Neural crest cell (in vitro differentiated cells): Measurements from ENCODE around the gene PHYHD1. TPM values are rescaled to one million over a fixed set of nuclear protein-coding genes. Genes with fewer than 3 reads are reported as not detected.

ENCODE experiments used
- DNase-seq: peaks from one replicate; pipeline ENCODE4 v3.0.0; 2021; ENCODE audit warnings: low read depth, mixed read lengths, low spot score
- H3K27ac Mint-ChIP-seq: one replicate; pipeline ENCODE4 v1.8.0; 2021; ENCODE audit warnings: mild to moderate bottlenecking, mixed read lengths; ENCODE audit not compliant: unreplicated experiment
- H3K27me3 Mint-ChIP-seq: 2 replicates; pipeline ENCODE4 v1.8.0; 2021; ENCODE audit warnings: low read depth, mild to moderate bottlenecking, mixed read lengths
- H3K36me3 Mint-ChIP-seq: 2 replicates; pipeline ENCODE4 v1.8.0; 2021; ENCODE audit warnings: low read depth, mild to moderate bottlenecking, mixed read lengths
- H3K4me1 Mint-ChIP-seq: 2 replicates; pipeline ENCODE4 v1.8.0; 2021; ENCODE audit warnings: mixed read lengths
- H3K4me3 Mint-ChIP-seq: one replicate; pipeline ENCODE4 v1.8.0; 2021; ENCODE audit warnings: mild to moderate bottlenecking, mixed read lengths
- H3K9me3 Mint-ChIP-seq: 2 replicates; pipeline ENCODE4 v1.8.0; 2021; ENCODE audit warnings: mixed read lengths
- total RNA-seq: library from RNA; stranded (reverse); gene quantifications from 2 replicates; pipeline ENCODE4 v1.2.1, GENCODE V29; 2021
- TF ChIP-seq, protein P1 (sequence below): fragments of 200-600 bp; sonication (generic); conservative IDR thresholded peaks from 2 replicates; pipeline ENCODE4 v1.5.0; 2021; ENCODE audit warnings: antibody characterized with exemption, mild to moderate bottlenecking

Gene PHYHD1
- total RNA-seq, 1 donor from 2014 or later = 5.0 TPM

DNA sequence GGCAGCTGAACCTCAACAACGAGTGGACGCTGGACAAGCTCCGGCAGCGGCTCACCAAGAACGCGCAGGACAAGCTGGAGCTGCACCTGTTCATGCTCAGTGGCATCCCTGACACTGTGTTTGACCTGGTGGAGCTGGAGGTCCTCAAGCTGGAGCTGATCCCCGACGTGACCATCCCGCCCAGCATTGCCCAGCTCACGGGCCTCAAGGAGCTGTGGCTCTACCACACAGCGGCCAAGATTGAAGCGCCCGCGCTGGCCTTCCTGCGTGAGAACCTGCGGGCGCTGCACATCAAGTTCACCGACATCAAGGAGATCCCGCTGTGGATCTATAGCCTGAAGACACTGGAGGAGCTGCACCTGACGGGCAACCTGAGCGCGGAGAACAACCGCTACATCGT, 12.4 kb upstream of the PHYHD1 start:
- H3K4me3 Mint-ChIP-seq = no peak overlapping the region
- TF ChIP-seq, protein P1, sequence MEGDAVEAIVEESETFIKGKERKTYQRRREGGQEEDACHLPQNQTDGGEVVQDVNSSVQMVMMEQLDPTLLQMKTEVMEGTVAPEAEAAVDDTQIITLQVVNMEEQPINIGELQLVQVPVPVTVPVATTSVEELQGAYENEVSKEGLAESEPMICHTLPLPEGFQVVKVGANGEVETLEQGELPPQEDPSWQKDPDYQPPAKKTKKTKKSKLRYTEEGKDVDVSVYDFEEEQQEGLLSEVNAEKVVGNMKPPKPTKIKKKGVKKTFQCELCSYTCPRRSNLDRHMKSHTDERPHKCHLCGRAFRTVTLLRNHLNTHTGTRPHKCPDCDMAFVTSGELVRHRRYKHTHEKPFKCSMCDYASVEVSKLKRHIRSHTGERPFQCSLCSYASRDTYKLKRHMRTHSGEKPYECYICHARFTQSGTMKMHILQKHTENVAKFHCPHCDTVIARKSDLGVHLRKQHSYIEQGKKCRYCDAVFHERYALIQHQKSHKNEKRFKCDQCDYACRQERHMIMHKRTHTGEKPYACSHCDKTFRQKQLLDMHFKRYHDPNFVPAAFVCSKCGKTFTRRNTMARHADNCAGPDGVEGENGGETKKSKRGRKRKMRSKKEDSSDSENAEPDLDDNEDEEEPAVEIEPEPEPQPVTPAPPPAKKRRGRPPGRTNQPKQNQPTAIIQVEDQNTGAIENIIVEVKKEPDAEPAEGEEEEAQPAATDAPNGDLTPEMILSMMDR = no peak
- no peak for DNase-seq
- H3K4me1 Mint-ChIP-seq = peaks cover 19% of the 10 kb centered on the region
- H3K27ac Mint-ChIP-seq = no peak overlapping the region
- no peaks in the 10 kb centered on the region for H3K27me3 Mint-ChIP-seq
- no peaks in the 10 kb centered on the region for H3K9me3 Mint-ChIP-seq
- peaks cover 19% of the 10 kb centered on the region for H3K36me3 Mint-ChIP-seq

- no peaks in the 10 kb centered on the region for H3K27me3 Mint-ChIP-seq
- no peak overlapping the region for H3K4me3 Mint-ChIP-seq
- DNase-seq = no peak
- H3K27ac Mint-ChIP-seq = peak overlapping the region; percentile 27
- no peaks in the 10 kb centered on the region for H3K9me3 Mint-ChIP-seq
- H3K4me1 Mint-ChIP-seq = peaks cover 19% of the 10 kb centered on the region
- peaks cover 19% of the 10 kb centered on the region for H3K36me3 Mint-ChIP-seq
- TF ChIP-seq, protein P1 = no peak
Measured at GRCh38 chr9:128909859-128910258, 10.9 kb upstream of the PHYHD1 start.

DNA sequence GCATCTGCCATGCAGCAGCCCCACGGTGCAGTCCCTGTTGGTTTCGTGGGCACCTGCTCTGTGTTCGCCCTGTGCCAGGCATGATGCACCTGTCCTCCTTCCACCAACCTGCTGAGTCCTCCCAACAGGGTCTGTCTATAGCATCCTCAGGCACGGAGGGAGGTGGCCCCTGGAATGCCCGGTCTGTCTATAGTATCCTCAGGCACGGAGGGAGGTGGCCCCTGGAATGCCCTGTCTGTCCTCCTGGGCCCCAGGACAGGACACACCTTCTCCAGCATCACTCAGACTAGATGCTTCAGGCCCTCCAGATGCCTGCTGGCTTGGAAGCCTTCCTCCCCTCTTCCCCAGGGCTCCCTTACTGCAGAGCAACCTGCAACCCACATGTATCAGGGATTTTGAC, 9.9 kb upstream of the PHYHD1 start:
- H3K36me3 Mint-ChIP-seq = peaks cover 19% of the 10 kb centered on the region
- peak overlapping the region; percentile 20 for H3K27ac Mint-ChIP-seq
- no peaks in the 10 kb centered on the region for H3K9me3 Mint-ChIP-seq
- DNase-seq = no peak
- TF ChIP-seq, protein P1 = no peak
- H3K4me3 Mint-ChIP-seq = no peak overlapping the region
- no peaks in the 10 kb centered on the region for H3K27me3 Mint-ChIP-seq
- peaks cover 19% of the 10 kb centered on the region for H3K4me1 Mint-ChIP-seq

- H3K4me3 Mint-ChIP-seq = no peak overlapping the region
- H3K27ac Mint-ChIP-seq = peak overlapping the region; percentile 27
- H3K9me3 Mint-ChIP-seq = no peaks in the 10 kb centered on the region
- no peaks in the 10 kb centered on the region for H3K27me3 Mint-ChIP-seq
- H3K36me3 Mint-ChIP-seq = peaks cover 19% of the 10 kb centered on the region
- TF ChIP-seq, protein P1 = no peak
- DNase-seq = no peak
- H3K4me1 Mint-ChIP-seq = peaks cover 19% of the 10 kb centered on the region
Measured at GRCh38 chr9:128911529-128912035, 9.2 kb upstream of the PHYHD1 start.

DNA sequence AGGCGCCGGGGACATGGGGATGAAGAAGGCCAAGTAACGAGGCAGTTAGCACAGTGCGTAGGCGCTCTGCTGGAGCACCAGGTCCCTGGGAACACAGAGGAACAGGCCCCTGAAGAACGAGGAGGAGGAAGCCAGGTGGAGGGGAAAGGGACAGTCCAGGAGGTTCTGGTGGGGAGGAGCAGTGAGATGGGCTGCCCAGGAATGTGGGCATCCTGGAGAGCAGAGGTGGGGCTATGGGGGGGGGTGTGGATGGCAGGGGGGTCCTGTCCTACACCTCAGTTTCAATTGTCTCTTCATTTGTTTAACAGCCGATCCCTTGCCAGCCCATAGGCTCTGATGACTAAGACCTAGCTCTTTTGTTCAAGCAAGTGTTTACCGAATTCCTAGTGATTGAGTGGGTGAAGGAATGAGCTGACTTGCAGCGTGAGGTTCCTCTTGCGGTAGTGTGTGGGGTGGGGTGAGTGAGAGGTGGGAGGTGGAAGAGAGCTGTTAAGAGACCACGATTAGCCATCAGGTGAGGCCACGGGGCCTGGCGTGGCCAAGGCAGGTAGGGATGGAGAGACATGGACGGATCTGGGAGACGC, 8.4 kb upstream of the PHYHD1 start:
- no peak overlapping the region for H3K4me3 Mint-ChIP-seq
- DNase-seq = no peak

More for the DNA sequence above, 8.4 kb upstream of the PHYHD1 start:
- H3K9me3 Mint-ChIP-seq = no peaks in the 10 kb centered on the region
- peaks cover 18% of the 10 kb centered on the region for H3K36me3 Mint-ChIP-seq
- no peak overlapping the region for H3K27ac Mint-ChIP-seq
- H3K4me1 Mint-ChIP-seq = peaks cover 19% of the 10 kb centered on the region
- TF ChIP-seq, protein P1 = no peak
- no peaks in the 10 kb centered on the region for H3K27me3 Mint-ChIP-seq
